Endothelial cell of umbilical vein (primary cell): ENCODE measurements around the gene C15orf61. TPM values are rescaled to one million over a fixed set of nuclear protein-coding genes. Genes with fewer than 3 reads are reported as not detected.

Experiments
- BruUV-seq: library from RNA; stranded (reverse); fragments of 400-500 nt; replicated peaks from 2 replicates; lab custom pipeline; 2021; lab: Mats Ljungman, UMichigan
- CTCF ChIA-PET: fragments of 300-600, 350-600 bp; sonication (Branson Sonifier 250); formaldehyde crosslinking; loops from one replicate; lab custom pipeline; 2021; ENCODE audit warnings: antibody characterized with exemption, inconsistent platforms; lab: Charles Lee
- POLR2A ChIA-PET: fragments of 300-600, 350-600 bp; sonication (Branson Sonifier 250); formaldehyde crosslinking; loops from one replicate; lab custom pipeline; 2021; ENCODE audit warnings: antibody characterized with exemption, inconsistent platforms; lab: Charles Lee
- DNase-seq: peaks from one replicate; pipeline ENCODE4 v3.0.0-alpha.2; 2011; ENCODE audit warnings: low read depth, low spot score
- FAIRE-seq: peaks from 2 replicates; lab custom pipeline; 2011; peaks lifted over from hg19 to GRCh38; lab: Jason Lieb, UNC
- H2AFZ ChIP-seq: 2 replicates; pipeline ENCODE4 v1.6.0; 2012; ENCODE audit warnings: low read depth, low read length, control low read depth, inconsistent platforms
- H3K27ac ChIP-seq: 2 replicates; pipeline ENCODE4 v1.5.1; 2011; ENCODE audit warnings: low read depth, mild to moderate bottlenecking, control low read depth, low read length, moderate library complexity; ENCODE audit not compliant: insufficient read depth
- H3K27me3 ChIP-seq, 2 experiments: 2 replicates each; pipeline versions ENCODE4 v1.6.0 to v1.6.1; 2011; ENCODE audit warnings: low read length in 2 of 2, mixed read lengths in 1 of 2; ENCODE audit not compliant: control insufficient read depth in 2 of 2, insufficient read depth in 2 of 2
- H3K36me3 ChIP-seq, 2 experiments: 2 replicates in 1 of 2; 3 replicates in 1 of 2; pipeline ENCODE4 v1.5.1; 2011; ENCODE audit warnings: low read length in 2 of 2, mild to moderate bottlenecking in 1 of 2, moderate library complexity in 1 of 2; ENCODE audit not compliant: control insufficient read depth in 2 of 2, insufficient read depth in 2 of 2; ENCODE audit errors: extremely low read depth in 1 of 2
- H3K4me1 ChIP-seq: 3 replicates; pipeline ENCODE4 v1.5.1; 2011; ENCODE audit warnings: mild to moderate bottlenecking, low read length; ENCODE audit not compliant: control insufficient read depth, insufficient read depth; ENCODE audit errors: extremely low read depth
- H3K4me2 ChIP-seq: 2 replicates; pipeline ENCODE4 v1.6.1; 2011; ENCODE audit warnings: low read length, control low read depth, mixed read lengths; ENCODE audit not compliant: insufficient read depth
- H3K4me3 ChIP-seq, 3 experiments: fragments of 200-600 bp in 1 of 3; sonication (generic), shearing (Covaris generic) in 1 of 3; replicated peaks in 1 of 3; 2 replicates each; pipeline ENCODE4 v1.5.1; 2011 to 2016; ENCODE audit warnings: control low read depth in 3 of 3, low read length in 3 of 3, mild to moderate bottlenecking in 2 of 3, inconsistent platforms in 1 of 3, low read depth in 1 of 3, moderate library complexity in 1 of 3; ENCODE audit not compliant: insufficient read depth in 1 of 3
- H3K79me2 ChIP-seq: 2 replicates; pipeline ENCODE4 v1.6.0; 2012; ENCODE audit warnings: low read length, inconsistent platforms; ENCODE audit not compliant: control insufficient read depth, insufficient read depth
- H3K9ac ChIP-seq: replicated peaks from 2 replicates; pipeline ENCODE3; 2011; ENCODE audit warnings: low read length, control low read depth; ENCODE audit not compliant: insufficient read depth; ENCODE audit errors: extremely low read depth
- H3K9me1 ChIP-seq: replicated peaks from 3 replicates; pipeline ENCODE4 v1.6.0; 2011; ENCODE audit warnings: mild to moderate bottlenecking, low read length; ENCODE audit not compliant: control insufficient read depth, insufficient read depth; ENCODE audit errors: extremely low read depth
- H3K9me3 ChIP-seq: replicated peaks from 2 replicates; pipeline ENCODE4 v1.5.1; 2012; ENCODE audit warnings: low read length, inconsistent platforms; ENCODE audit not compliant: control insufficient read depth, insufficient read depth
- H4K20me1 ChIP-seq: replicated peaks from 2 replicates; pipeline ENCODE3; 2011; ENCODE audit warnings: mild to moderate bottlenecking, low read length; ENCODE audit not compliant: control insufficient read depth, insufficient read depth; ENCODE audit errors: extremely low read depth
- EZH2 ChIP-seq: IDR thresholded peaks from 2 replicates; pipeline ENCODE4 v1.6.1; 2012; ENCODE audit warnings: borderline replicate concordance, low read depth, mild to moderate bottlenecking, moderate library complexity, low read length, inconsistent platforms; ENCODE audit not compliant: severe bottlenecking
- FOS ChIP-seq: IDR thresholded peaks from 2 replicates; pipeline ENCODE4 v1.6.1; 2011; ENCODE audit warnings: mild to moderate bottlenecking, low read length, moderate library complexity, borderline replicate concordance; ENCODE audit not compliant: insufficient read depth
- GATA2 ChIP-seq: IDR thresholded peaks from 2 replicates; pipeline ENCODE4 v1.7.0; 2011; ENCODE audit warnings: low read depth, mild to moderate bottlenecking, moderate library complexity, mixed read lengths, low read length; ENCODE audit not compliant: insufficient read length, insufficient read depth
- JUN ChIP-seq: IDR thresholded peaks from 2 replicates; pipeline ENCODE4 v1.6.1; 2011; ENCODE audit warnings: borderline replicate concordance, low read depth; ENCODE audit not compliant: insufficient read length, insufficient read depth
- MYC ChIP-seq: IDR thresholded peaks from one replicate; pipeline ENCODE4 v1.6.1; 2011; ENCODE audit warnings: mild to moderate bottlenecking, low read depth, low read length
- POLR2A ChIP-seq: IDR thresholded peaks from 2 replicates; pipeline ENCODE4 v1.6.1; 2012; ENCODE audit warnings: low read depth, mild to moderate bottlenecking, control low read depth, low read length
- POLR2AphosphoS5 ChIP-seq: IDR thresholded peaks from 2 replicates; pipeline ENCODE4 v1.6.1; 2012; ENCODE audit warnings: low read depth, mild to moderate bottlenecking, control low read depth, low read length, moderate library complexity; ENCODE audit not compliant: insufficient read depth
- dilution Hi-C: fragments of 300-500 bp; cut with MboI; formaldehyde crosslinking; loops from one replicate; pipeline ENCODE4 v1.15.0; 2019; ENCODE audit warnings: low sequenced_read_pairs; ENCODE audit not compliant: extremely low pct_ligation_motif_present
- intact Hi-C: fragments of 100-400 bp; cut with micrococcal nuclease; formaldehyde crosslinking; loops from one replicate; pipeline ENCODE4 v1.10.0; 2022
- polyA plus RNA-seq, 4 experiments: library from polyadenylated mRNA; depleted of rRNA in 3 of 4; stranded (reverse) in 3 of 4; unstranded in 1 of 4; fragments of >200 nt; gene quantifications; 2 replicates each; pipeline versions ENCODE4 v1.2.1 to v1.2.3, GENCODE V29; 2011 to 2012; ENCODE audit warnings: missing spikeins in 1 of 4
- total RNA-seq: library from RNA; stranded (reverse); gene quantifications from 2 replicates; pipeline ENCODE4 v1.2.3, GENCODE V29; 2021
- TF ChIP-seq, protein P1 (sequence below), 2 donors: IDR thresholded peaks; 1 replicate in 1 of 2; 2 replicates in 1 of 2; pipeline ENCODE4 v1.5.1; 2011; ENCODE audit warnings: low read length in 2 of 2, mild to moderate bottlenecking in 2 of 2, moderate library complexity in 2 of 2, control low read depth in 1 of 2, inconsistent platforms in 1 of 2, low read depth in 1 of 2; ENCODE audit not compliant: insufficient read depth in 1 of 2; ENCODE audit errors: extremely low read depth in 1 of 2
- TF ChIP-seq, protein P2 (sequence below): IDR thresholded peaks from 2 replicates; pipeline ENCODE4 v1.6.1; 2011; ENCODE audit not compliant: insufficient read depth, insufficient read length

The C15orf61 gene
- total and polyA plus RNA-seq, 2 donors (not counting 3 experiments of a cell fraction or from before 2014, with no cell fraction given), result 3.2 to 4.1 TPM

DNA sequence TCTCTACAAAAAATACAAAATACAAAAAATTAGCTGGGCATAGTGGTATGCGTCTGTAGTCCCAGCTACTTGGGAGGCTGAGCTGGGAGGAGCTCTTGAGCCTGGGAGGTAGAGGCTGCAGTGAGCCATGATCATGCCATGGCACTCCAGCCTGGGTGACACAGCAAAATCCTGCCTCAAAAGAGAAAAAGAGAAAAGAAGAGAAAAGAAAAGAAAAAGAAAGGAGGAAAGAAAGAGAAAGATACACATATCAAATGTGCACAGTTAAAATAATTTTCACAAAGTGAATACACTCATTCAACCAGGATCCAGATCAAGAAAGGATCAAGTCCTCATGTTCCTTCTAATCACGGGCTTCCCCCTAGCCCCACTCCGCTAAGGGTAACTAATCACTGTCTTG is 5.8 kb upstream of the C15orf61 start:
- H3K4me2 ChIP-seq, result no peak overlapping the region
- ChIA-PET CTCF (no interaction called here), POLR2A (no interaction called here)
- TF ChIP-seq JUN (no peak), POLR2AphosphoS5 (no peak), MYC (no peak), FOS (no peak), GATA2 (no peak), POLR2A (no peak), EZH2 (no peak)
- TF ChIP-seq, protein P1, sequence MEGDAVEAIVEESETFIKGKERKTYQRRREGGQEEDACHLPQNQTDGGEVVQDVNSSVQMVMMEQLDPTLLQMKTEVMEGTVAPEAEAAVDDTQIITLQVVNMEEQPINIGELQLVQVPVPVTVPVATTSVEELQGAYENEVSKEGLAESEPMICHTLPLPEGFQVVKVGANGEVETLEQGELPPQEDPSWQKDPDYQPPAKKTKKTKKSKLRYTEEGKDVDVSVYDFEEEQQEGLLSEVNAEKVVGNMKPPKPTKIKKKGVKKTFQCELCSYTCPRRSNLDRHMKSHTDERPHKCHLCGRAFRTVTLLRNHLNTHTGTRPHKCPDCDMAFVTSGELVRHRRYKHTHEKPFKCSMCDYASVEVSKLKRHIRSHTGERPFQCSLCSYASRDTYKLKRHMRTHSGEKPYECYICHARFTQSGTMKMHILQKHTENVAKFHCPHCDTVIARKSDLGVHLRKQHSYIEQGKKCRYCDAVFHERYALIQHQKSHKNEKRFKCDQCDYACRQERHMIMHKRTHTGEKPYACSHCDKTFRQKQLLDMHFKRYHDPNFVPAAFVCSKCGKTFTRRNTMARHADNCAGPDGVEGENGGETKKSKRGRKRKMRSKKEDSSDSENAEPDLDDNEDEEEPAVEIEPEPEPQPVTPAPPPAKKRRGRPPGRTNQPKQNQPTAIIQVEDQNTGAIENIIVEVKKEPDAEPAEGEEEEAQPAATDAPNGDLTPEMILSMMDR (IDR thresholded peaks at IDR 0.05; ENCODE audit: extremely low read depth in 1 of 2, insufficient read depth in 1 of 2, low read depth in 1 of 2, low read length in 2 of 2), result no peak
- TF ChIP-seq, protein P2, sequence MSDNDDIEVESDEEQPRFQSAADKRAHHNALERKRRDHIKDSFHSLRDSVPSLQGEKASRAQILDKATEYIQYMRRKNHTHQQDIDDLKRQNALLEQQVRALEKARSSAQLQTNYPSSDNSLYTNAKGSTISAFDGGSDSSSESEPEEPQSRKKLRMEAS, result no peak
- H3K79me2 ChIP-seq, result no peaks in the 10 kb centered on the region
- FAIRE-seq (no peak), DNase-seq (no peak)
- no peaks in the 10 kb centered on the region for H3K9me1 ChIP-seq
- H2AFZ ChIP-seq, result no peak overlapping the region
- no peak overlapping the region for H3K9ac ChIP-seq
- BruUV-seq, result no TSS peak
- dilution Hi-C loops, result no loop called here
- no peaks in the 10 kb centered on the region for H3K27me3 ChIP-seq
- no peaks in the 10 kb centered on the region for H3K4me1 ChIP-seq
- no peaks in the 10 kb centered on the region for H3K9me3 ChIP-seq
- H3K4me3 ChIP-seq, result no peak overlapping the region
- intact Hi-C loops, result no loop called here
- H4K20me1 ChIP-seq, result no peaks in the 10 kb centered on the region
- no peaks in the 10 kb centered on the region for H3K36me3 ChIP-seq
- no peak overlapping the region for H3K27ac ChIP-seq
